Small intestine (tissue), 7 donors: ENCODE measurements around the gene UMODL1. TPM values are rescaled to one million over a fixed set of nuclear protein-coding genes. Genes with fewer than 3 reads are reported as not detected.
A peak's percentile ranks its signal among the peaks of the same experiment; 100 is the strongest.

Experiments
- DNase-seq, 2 donors: peaks; one replicate each; pipeline versions ENCODE4 v3.0.0 to v3.0.0-alpha.2; 2013
- FAIRE-seq: peaks from 2 replicates; lab custom pipeline; 2012; peaks lifted over from hg19 to GRCh38; lab: Jason Lieb, UNC
- H3K27ac ChIP-seq, 3 donors: one replicate each; pipeline ENCODE4 v1.5.1; 2013; ENCODE audit warnings: low read length in 2 of 3, mild to moderate bottlenecking in 2 of 3, control low read depth in 1 of 3, inconsistent platforms in 1 of 3, low read depth in 1 of 3, moderate library complexity in 1 of 3
- H3K27me3 ChIP-seq, 3 donors: one replicate each; pipeline ENCODE4 v1.6.1; 2013; ENCODE audit warnings: low read length in 3 of 3, inconsistent platforms in 1 of 3; ENCODE audit not compliant: control insufficient read depth in 3 of 3, insufficient read depth in 3 of 3
- H3K36me3 ChIP-seq, 3 donors: one replicate each; pipeline ENCODE4 v1.6.1; 2013; ENCODE audit warnings: low read length in 3 of 3, inconsistent platforms in 1 of 3, low read depth in 1 of 3, mild to moderate bottlenecking in 1 of 3, moderate library complexity in 1 of 3; ENCODE audit not compliant: control insufficient read depth in 3 of 3, insufficient read depth in 2 of 3
- H3K4me1 ChIP-seq, 3 donors: one replicate each; pipeline ENCODE4 v1.6.1; 2013; ENCODE audit warnings: low read length in 2 of 3, inconsistent platforms in 1 of 3, low read depth in 1 of 3, mild to moderate bottlenecking in 1 of 3, moderate library complexity in 1 of 3; ENCODE audit not compliant: control insufficient read depth in 3 of 3, insufficient read depth in 2 of 3
- H3K4me3 ChIP-seq, 3 donors: one replicate each; pipeline ENCODE4 v1.5.1; 2013; ENCODE audit warnings: low read length in 3 of 3, control low read depth in 1 of 3, inconsistent platforms in 1 of 3, low read depth in 1 of 3, mild to moderate bottlenecking in 1 of 3, moderate library complexity in 1 of 3
- H3K9me3 ChIP-seq, 2 donors: one replicate each; pipeline ENCODE4 v1.6.1; 2013; ENCODE audit warnings: low read depth in 1 of 2, low read length in 1 of 2; ENCODE audit not compliant: control insufficient read depth in 2 of 2, insufficient read depth in 1 of 2
- WGBS, 3 donors: extraction: QIAGEN DNeasy Blood & Tissue Kit; methylation state at CpG; one replicate each; pipeline ENCODE4 v1.1.7; 2013; 5-methylcytosine and 5-hydroxymethylcytosine counted together
- polyA plus RNA-seq, 4 donors: library from polyadenylated mRNA; stranded (reverse) in 3 of 4; unstranded in 1 of 4; fragments of 200-250 nt in 3 of 4; fragments of 120-200 nt in 1 of 4; gene quantifications; one replicate each; pipeline versions ENCODE4 v1.2.1 to v1.2.3, GENCODE V29; 2013
- donor health status: healthy with polysubstance abuse.
- donor health status: control.
- donor health status: control.
- donor health status: Bipolar disorder and iron deficiency.
- donor health status: healthy.

Gene UMODL1
- polyA plus RNA-seq, 4 donors = 0.43 to 0.67 (median 0.44) TPM; not detected in 1

DNA sequence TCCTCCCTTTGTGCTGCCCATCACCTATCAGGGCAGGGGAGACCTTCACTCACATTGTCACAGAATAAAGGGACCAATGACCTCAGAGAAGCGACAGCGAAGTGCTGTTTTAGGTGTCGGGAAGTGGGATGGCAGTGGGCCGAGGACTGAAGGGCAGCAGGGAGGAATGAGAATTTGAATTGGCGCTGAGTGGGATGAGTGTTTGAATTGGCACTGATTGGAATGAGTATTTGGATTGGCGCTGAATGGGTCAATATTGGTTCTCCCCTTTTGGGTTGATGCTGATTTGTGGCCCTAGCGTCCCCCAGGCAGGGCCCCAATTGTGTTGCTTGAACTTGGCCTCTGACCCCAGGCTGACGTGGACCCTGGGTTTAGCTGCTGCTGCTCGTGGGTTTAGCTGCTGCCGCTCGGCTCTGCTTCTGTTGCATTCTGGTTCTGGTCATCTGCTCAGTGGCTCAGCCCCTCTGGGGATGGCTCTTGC is 12.4 kb upstream of the UMODL1 start:
- Histone ChIP-seq H3K4me3 (no peak overlapping the region), H3K36me3 (no peaks in the 10 kb centered on the region), H3K27me3 (no peaks in the 10 kb centered on the region), H3K4me1 (peaks cover 0 to 25% (median 6%) of the 10 kb centered on the region in 3 donors), H3K9me3 (no peaks in the 10 kb centered on the region), H3K27ac (peak overlapping the region in 2 of 3 donors; percentile 53 to 87)
- 92 to 97% (median 94%) methylated on average over 11 of the region's 11 CpGs for WGBS, 3 donors
- DNase-seq (no peak), FAIRE-seq (no peak)

DNA sequence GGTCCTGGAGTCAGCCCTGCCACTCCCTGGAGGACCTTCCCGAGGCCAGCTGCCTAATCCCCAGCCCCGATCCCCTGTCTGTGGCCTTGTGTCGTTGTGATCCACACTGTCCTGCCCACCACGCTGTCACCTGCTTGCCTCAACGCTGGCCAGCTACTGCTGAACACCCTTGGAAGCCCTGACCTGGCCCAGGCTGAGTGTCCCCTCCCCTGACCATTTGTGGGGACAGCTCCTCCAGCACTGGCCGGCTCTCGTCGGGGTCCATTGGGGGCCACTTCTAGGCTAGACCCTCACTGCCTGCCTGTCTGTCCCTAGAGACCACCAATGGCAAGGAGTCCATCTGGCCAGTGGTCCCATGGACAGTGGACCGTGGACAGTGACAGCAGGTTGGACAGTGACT is 12.0 kb upstream of the UMODL1 start:
- Histone ChIP-seq H3K27me3 (no peaks in the 10 kb centered on the region), H3K36me3 (no peaks in the 10 kb centered on the region), H3K9me3 (no peaks in the 10 kb centered on the region), H3K27ac (no peak overlapping the region), H3K4me1 (peaks cover 0 to 30% (median 6%) of the 10 kb centered on the region in 3 donors), H3K4me3 (no peak overlapping the region)
- DNase-seq = no peak
- FAIRE-seq = no peak
- 91 to 93% (median 93%) methylated on average over 9 of the region's 9 CpGs for WGBS, 3 donors

DNA sequence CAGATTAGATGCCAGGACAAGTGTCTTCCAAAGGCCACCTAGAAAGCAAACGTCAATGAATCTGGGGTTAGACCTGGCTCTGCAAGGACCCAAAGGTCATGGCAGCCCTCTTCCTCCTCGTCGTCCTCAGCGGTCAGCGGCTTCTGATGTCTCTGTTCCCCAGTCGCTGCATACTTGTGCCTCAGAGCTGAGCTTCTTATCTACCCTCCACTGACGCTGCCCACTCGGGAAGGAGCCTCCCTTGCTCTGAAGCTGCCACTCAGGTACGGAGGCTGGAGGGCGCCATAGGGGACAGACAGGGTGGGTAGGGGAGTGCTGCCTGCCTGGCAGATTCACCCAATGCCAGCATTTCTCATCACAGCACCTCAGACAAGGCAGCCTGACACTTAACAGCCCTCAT is 11.4 kb upstream of the UMODL1 start:
- H3K27me3 ChIP-seq = no peaks in the 10 kb centered on the region
- H3K4me1 ChIP-seq = peaks cover 0 to 31% (median 6%) of the 10 kb centered on the region in 3 donors
- WGBS, 3 donors = 79 to 89% (median 83%) methylated on average over 10 of the region's 10 CpGs
- H3K4me3 ChIP-seq = no peak overlapping the region
- no peak overlapping the region for H3K27ac ChIP-seq
- DNase-seq (no peak), FAIRE-seq (no peak)
- no peaks in the 10 kb centered on the region for H3K36me3 ChIP-seq
- no peaks in the 10 kb centered on the region for H3K9me3 ChIP-seq

DNA sequence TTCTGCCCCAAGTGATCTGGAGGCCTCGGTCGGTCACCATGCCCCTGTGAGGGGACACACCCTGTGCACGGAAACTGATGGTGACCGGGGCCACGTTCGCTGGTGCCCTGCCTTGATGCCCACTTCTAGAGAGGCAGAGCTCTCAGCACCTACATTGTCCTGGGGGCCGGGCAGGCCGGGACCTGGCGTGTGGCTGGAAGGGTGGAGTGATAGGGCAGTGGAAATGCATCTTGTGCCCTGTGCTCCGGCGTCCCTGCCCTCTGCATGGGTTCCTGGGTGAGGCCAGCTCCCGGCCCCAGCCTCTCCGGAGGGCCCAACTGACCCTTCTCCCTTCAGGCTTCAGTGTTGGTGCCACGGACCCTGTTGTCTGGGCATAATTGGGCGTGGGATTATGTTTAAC is 11.0 kb upstream of the UMODL1 start:
- Histone ChIP-seq H3K27ac (no peak overlapping the region), H3K4me3 (no peak overlapping the region), H3K27me3 (no peaks in the 10 kb centered on the region), H3K9me3 (no peaks in the 10 kb centered on the region), H3K36me3 (no peaks in the 10 kb centered on the region), H3K4me1 (peaks cover 0 to 31% (median 6%) of the 10 kb centered on the region in 3 donors)
- FAIRE-seq (no peak), DNase-seq (no peak)
- WGBS, 3 donors = 92 to 96% (median 95%) methylated on average over 15 of the region's 15 CpGs

DNA sequence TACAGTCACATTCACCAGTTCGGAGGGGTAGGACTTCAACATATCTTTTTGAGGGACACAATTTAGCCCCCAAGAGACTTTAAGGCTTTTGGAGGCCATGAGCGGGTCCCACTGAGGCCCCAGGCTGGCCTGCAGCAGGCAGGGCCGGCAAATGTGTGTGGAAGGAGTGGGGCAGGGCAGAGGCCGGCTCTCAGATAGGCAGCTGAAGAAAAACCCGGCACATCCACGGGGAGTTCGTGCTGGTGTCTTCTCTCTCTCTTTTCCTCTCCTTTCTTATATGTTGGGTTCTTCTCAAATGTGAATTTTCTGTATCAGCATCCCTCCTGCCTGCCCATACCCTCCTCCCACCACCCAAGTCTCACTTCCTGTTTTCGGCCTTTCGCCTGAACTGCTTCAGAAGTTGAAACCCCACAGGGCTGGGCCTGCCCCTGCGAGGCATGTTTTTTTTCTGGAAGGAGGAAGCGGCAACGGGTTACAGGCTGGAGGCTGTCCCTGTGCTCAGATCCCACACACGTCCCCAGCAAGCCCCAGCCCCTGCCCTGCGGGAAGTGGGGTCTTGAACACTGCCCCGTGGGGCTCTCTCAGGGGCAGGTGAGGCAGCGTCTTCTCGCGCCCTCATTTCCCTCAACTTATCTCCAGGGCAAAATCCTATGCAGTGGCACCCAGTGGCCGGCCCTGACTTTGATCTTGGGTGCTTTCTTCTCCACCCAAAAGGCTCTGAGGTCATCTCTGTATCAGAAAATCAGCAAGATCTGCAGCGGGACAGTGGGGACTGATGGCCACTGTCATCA is 9.7 kb upstream of the UMODL1 start:
- H3K27ac ChIP-seq = peak overlapping the region in 1 of 3 donors; percentile 89
- DNase-seq (no peak), FAIRE-seq (no peak)

DNA sequence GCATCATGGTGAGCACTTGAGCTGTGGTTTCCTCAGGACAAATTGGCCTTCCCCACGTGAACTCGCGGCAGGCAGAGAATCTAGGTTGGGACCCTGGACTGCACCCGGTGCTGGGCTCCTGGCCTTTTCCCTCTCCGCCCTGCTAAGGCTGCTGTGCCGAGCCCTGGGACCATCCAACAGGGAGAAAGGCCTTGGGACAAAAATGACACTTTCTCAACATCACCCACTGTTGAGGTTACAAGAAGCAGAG is 9.2 kb upstream of the UMODL1 start:
- Histone ChIP-seq H3K9me3 (no peaks in the 10 kb centered on the region), H3K4me1 (peaks cover 0 to 26% (median 6%) of the 10 kb centered on the region in 3 donors), H3K36me3 (no peaks in the 10 kb centered on the region), H3K27me3 (no peaks in the 10 kb centered on the region), H3K27ac (peak overlapping the region in 1 of 3 donors; percentile 89), H3K4me3 (no peak overlapping the region)
- FAIRE-seq (no peak), DNase-seq (no peak)
- WGBS, 3 donors = 49 to 67% (median 53%) methylated on average over 6 of the region's 6 CpGs

More for the DNA sequence above, 9.7 kb upstream of the UMODL1 start:
- Histone ChIP-seq H3K36me3 (no peaks in the 10 kb centered on the region), H3K9me3 (no peaks in the 10 kb centered on the region), H3K4me3 (no peak overlapping the region), H3K27me3 (no peaks in the 10 kb centered on the region), H3K4me1 (peaks cover 0 to 31% (median 6%) of the 10 kb centered on the region in 3 donors)
- whole genome bisulfite sequencing, 3 donors = 61 to 65% (median 64%) methylated on average over 20 of the region's 20 CpGs

DNA sequence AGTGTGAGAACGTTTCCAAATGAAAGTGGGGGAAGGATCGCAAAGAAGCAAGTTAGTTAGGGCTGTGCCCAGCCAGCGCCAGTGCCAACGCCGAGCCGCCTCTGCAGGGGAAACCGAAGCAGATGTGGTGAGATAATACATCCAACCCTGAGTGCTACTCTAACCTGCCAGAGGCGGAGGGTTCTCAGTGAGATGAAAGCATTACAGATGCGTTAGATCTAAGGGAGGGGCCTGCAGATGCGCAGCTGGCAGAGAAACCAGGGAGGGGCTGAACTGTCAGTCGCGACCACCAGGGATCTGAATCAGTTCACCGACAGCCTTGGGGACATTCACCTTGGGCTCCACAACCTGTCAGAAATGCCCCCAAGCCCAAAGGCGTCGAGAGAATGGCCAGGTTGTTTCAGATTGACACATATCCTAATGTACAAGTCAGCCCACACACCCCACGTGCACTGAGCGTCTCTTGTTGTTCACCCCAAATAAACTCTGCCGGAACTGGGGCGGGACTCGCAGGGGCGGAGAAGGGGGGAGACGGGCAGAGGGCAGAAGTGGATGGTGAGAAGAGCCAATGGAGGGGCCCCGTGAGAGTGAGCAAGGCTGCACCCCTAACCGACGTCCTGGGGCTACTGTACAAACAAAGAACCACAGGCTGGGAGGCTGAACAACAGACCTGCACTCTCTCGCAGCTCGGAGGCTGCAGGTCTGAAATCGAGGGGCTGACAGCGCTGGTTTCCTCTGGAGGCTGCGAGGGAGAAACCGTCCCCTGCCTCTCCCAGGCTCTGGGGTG is 8.7 kb upstream of the UMODL1 start:
- peak; percentile 62 to 63 for DNase-seq
- 10 to 40% (median 19%) methylated on average over 31 of the region's 31 CpGs for WGBS, 3 donors
- Histone ChIP-seq H3K4me1 (peaks cover 0 to 22% (median 4%) of the 10 kb centered on the region in 3 donors), H3K9me3 (no peaks in the 10 kb centered on the region), H3K36me3 (no peaks in the 10 kb centered on the region), H3K4me3 (peak overlapping the region in 1 of 3 donors; percentile 3), H3K27ac (peak overlapping the region in 1 of 3 donors; percentile 89), H3K27me3 (no peaks in the 10 kb centered on the region)
- no peak for FAIRE-seq

DNA sequence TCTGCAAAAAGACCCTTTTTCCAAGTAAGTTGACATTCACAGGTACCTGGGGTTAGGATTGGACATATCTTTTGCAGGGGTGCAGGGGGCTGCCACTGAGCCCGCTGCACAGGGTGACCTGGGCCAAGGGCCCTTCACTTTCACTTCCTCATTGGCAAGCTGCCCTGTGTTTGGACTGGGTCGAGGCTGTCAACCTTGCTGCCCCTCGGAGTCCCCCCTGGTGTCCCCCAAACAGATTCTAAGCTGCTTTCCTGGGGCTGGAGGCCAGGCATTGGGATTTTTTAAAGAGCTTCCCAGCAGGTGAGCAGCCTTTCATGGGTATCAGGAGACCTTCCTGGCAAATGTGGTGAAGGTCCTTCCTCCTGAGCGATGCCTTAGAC is 7.9 kb upstream of the UMODL1 start:
- 10 to 22% (median 10%) methylated on average over 4 of the region's 4 CpGs for WGBS, 3 donors
- H3K4me1 ChIP-seq = peaks cover 0 to 22% (median 4%) of the 10 kb centered on the region in 3 donors
- peak overlapping the region; percentile 27 to 89 (median 35) for H3K27ac ChIP-seq
- H3K27me3 ChIP-seq = no peaks in the 10 kb centered on the region
- H3K36me3 ChIP-seq = no peaks in the 10 kb centered on the region
- H3K4me3 ChIP-seq = peak overlapping the region in 2 of 3 donors; percentile 4 to 8
- DNase-seq (peak; percentile 55 to 56), FAIRE-seq (no peak)
- H3K9me3 ChIP-seq = no peaks in the 10 kb centered on the region
